ENCODE data around the gene ANKLE1.
"Not testable (repeated sequence)": the region's sequence is repeated elsewhere in the genome, so short reads cannot be mapped to it uniquely, and the experiment has no call there.

The ANKLE1 gene

DNA sequence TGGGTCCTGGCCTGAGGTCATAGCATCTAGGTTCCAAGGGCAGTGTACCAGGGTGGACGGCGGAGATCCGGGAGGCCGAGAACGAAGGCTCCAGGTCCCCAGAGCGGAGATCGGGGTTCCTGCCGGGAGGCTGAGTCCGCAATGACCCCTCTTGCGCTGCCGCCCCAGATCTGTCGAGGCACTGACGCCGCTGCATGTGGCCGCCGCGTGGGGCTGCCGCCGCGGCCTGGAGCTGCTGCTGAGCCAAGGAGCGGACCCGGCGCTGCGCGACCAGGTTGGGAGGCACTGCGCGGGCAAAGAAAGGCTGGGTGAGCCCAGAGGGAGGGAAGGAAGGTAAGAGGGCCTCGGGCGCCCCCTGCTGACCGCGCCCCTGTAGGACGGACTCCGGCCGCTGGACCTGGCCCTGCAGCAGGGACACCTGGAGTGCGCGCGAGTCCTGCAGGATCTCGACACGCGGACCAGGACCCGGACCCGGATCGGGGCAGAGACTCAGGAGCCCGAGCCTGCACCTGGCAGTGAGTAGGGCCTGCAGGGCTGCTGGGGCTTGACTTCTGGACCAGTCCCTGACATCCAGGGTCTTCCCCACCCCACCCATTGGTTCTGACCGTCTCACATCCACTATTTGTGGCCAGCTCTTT lies 906 bp downstream of the ANKLE1 start:
- DNase-seq (ENCODE audit: low read depth in 2 of 2), result peak; percentile 65 to 76

DNA sequence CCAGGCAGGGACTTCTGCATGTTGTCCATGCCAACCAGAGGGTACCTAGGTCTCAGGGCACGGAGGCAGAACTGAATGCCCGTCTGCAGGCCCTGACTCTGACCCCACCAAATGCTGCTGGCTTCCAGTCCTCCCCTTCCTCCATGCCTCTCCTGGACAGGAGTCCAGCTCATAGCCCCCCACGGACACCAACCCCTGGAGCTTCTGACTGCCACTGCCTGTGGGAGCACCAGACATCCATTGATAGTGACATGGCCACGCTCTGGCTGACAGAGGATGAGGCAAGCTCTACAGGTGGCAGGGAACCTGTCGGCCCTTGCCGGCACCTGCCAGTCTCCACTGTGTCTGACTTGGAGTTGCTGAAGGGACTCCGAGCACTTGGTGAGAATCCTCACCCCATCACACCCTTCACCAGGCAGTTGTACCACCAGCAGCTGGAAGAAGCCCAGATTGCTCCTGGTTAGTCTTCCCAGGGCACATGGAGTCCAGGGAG lies 1.8 kb downstream of the ANKLE1 start:
- DNase-seq (ENCODE audit: low read depth in 2 of 2), result no peak

DNA sequence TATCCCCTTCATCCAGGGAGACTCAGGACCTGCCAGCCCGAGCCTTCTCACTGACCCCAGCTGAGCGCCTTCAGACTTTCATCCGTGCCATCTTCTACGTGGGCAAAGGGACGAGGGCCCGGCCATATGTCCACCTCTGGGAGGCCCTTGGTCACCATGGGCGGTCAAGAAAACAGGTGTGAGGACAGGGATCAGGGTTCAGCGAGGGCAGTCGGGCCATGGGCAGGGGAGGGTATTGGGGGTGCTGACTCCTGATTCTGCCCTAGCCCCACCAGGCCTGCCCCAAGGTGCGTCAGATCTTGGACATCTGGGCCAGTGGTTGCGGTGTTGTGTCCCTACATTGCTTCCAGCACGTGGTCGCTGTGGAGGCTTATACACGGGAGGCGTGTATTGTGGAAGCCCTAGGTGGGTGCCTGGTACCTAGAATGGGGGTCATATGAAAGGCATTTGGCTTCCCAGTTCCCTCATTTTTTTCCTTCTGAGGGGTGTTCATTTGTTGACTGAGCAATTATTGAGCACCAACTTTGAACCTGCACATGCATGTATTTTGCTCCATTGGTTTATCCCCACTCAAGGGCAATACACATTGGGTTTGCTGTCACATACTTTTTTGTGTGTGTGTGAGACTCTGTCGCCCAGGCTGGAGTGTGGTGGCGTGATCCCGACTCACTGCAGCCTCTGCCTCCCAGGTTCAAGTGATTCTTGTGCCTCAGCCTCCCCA lies 3.9 kb downstream of the ANKLE1 start:
- DNase-seq (ENCODE audit: low read depth in 2 of 2), result no peak

DNA sequence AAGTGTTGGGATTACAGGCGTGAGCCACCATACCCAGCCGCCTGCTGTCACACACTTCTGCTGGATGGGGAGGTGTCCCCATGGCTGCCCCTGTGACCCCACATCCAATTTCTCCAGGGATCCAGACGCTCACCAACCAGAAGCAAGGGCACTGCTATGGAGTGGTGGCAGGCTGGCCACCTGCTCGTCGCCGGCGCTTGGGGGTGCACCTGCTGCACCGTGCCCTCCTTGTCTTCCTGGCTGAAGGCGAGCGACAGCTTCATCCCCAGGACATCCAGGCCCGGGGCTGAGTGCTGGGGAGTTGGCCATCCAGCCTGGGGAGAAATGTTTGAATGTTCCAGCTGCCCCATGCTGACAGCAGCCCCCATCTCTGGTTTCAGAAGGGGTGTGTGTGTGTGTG lies 4.6 kb downstream of the ANKLE1 start:
- no peak for DNase-seq (ENCODE audit: low read depth in 2 of 2)

DNA sequence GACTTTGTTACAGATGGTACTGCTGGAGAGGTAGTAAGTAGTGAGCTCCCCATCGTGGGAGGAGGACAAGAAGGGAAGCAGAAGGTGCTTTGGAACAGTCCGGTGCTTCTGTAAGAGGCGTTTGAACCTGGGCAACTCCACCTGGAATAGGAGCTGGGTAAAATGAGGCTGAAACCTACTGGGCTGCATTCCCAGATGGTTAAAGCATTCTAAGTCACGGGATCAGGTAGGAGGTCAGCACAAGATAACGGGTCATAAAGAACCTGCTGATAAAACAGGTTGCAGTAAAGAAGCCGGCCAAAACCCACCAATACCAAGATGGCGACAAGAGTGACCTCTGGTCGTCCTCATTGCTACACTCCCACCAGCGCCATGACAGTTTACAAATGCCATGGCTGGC lies 5.1 kb downstream of the ANKLE1 start:
- no peak for DNase-seq (ENCODE audit: low read depth in 2 of 2)

DNA sequence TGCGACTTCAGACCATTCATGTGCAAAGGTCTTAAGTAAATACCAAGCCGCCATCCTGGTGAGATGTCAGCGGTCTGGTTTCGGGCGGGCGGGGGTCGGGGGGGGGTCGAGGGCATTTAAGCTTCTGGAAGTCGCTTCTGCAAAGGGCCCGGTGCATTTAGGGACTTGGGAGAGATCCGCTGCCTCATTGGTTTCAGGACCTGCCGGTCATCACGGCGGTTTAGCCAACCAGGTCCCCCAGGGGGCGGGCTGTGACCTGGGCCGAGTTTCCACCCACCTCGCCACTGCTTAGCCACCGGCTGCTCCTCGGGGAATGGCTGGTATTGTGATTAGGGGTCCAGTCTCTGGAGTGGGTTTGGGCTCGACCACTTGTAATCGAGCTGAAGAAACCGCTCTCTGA lies 7.8 kb downstream of the ANKLE1 start:
- DNase-seq (ENCODE audit: low read depth in 2 of 2), result no peak

DNA sequence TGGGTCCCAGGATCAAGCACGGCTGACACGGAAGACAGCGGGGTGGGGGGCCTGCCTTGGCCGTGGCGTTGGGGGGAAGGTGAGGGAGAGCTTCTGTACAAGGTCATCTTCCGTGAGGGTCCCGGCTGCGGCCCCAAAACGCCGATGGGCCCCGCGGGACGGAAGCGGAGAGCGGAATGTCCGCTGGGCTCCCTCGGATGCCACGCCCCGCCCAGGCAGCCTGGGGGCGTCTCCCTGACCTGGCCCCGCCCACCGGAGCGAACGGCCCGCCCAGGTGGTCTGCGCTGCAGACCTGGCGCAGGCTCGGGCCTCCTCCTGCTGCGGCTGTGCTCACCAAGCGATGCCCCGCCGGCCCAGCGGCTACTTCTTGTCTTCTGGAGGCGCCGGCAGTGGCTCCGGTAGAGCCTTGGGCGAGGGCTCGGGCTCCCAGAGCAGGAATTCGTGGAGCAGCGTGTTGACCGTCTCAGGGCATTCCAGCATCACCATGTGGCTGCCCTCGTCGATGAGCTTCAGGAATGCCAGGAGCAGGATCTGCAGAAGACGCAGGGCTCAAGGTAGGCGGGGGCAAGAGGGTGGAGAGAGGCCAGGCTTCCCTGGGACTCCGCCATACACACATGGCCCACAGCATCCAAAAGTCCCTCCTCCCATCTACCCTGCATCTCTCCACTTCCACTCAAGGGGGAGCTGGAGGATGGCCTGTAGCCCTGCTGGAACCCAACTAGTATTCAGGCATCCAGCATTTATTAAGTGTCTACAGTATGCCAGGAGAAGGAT lies 10.8 kb downstream of the ANKLE1 start:
- DNase-seq (ENCODE audit: low read depth in 2 of 2), result peak; percentile 77

DNA sequence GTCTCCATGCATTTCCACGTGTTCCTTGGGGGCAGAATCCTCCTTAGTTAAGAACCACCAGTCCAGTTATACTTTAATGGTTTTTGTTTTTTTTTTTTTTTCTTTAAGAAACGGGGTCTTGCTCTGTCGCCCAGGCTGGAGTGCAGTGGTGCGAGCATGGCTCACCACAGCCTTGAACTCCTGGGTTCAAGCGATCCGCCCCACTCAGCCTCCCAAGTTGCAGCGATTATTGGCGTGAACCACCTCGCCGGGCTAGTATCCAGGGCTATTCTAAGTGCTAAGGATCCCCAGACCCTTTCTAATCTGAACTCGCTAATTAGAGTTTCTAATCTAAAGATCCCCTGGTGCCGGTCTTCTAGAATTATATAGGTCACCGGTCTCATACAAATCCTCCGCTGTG lies 11.9 kb downstream of the ANKLE1 start:
- no peak for DNase-seq (ENCODE audit: low read depth in 2 of 2)

DNA sequence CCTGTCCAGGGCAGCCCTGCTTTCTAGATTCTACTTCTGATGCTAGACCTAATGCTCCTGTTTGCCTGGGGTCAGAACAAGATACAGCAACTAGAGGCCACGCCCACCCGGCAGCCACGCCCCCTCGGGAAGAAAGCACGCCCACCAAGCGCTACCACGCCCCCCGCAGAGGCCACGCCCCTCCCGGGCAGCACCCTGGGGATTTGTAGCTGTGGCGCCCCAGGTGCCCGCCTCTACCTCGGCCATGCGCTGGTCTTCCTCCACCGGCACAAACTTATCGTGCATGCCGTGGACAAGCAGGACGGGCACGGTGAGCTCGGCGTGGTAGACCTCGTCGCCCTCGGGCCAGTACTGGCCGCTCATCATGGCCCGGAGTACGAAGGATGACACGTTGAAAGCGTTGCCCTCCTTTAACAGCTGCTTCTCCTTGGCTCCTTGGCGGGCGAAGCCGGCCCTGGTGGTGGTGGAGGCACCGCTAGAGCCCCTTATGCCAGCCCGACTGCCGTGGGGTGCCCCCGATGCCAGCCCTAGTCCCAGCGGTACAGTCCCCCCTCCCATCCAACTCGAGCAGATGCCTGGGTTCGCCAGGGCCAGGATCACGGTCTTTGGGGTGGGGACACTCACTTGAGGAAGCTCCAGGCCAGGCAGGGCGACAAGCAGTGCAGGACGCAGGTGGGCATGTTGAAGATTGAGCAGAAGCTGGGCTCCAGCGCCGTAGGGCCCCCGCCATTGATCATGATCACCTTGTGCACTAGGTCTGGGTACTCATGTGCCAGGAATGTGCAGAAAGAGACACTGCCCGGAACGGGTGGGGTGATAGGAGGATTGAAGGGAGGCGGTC lies 12.6 kb downstream of the ANKLE1 start:
- peak in 1 of 2 donors; percentile 42 for DNase-seq (ENCODE audit: low read depth in 2 of 2)

DNA sequence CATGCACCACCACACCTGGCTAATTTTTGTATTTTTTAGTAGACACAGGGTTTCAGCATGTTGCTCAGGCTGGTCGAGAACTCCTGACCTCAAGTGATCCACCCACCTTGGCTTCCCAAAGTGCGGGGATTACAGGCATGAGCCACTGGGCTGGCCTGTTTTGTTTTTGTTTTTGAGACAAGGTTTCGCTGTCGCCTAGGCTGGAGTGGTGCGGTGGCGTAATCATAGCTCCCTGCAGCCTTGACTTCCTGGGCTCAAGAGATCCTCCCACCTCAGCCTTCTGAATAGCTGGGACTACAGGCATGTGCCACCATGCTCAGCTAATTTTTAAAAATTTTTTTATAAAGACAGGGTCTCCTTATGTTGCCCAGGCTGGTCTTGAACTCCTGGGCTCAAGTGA lies 13.8 kb downstream of the ANKLE1 start:
- not testable (repeated sequence) for DNase-seq (ENCODE audit: low read depth in 2 of 2)

DNA sequence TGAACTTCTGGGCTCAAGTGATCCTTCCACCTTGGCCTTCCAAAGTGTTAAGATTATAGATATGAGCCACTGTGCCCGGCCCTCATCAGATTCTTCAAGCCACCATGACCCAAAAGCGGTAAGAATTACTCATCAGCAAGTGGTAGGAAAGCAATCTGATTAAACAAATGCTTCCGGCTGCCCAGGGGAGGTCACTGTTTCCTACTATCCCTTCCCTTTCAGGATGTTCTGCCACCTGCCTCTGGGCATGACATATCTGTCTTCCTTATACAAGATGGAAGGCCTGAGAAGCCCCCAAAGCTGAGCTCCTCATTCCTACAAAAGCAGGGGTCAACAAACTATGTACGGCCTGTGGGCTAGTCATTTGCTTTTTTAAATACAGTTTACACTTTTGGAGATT lies 14.6 kb downstream of the ANKLE1 start:
- DNase-seq (ENCODE audit: low read depth in 2 of 2), result no peak

DNA sequence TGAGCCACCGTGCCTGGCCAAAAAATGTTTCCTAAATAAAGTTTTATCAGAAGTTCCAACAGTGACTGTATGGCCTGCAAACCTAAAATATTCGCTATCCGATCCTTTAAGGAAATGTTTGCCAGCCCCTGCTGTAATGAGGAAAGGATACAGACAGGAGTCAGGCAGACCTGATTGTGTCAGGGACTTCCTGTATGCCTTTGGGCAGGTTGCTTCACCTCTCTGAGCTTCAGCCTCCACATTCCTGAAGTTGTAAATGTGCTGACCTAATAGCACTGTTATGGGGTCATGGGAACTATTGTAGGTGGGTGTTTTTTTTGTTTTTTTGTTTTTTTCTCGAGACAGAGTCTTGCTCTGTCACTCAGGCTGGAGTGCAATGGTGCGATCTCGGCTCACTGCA lies 15.3 kb downstream of the ANKLE1 start:
- no peak for DNase-seq (ENCODE audit: low read depth in 2 of 2)

DNA sequence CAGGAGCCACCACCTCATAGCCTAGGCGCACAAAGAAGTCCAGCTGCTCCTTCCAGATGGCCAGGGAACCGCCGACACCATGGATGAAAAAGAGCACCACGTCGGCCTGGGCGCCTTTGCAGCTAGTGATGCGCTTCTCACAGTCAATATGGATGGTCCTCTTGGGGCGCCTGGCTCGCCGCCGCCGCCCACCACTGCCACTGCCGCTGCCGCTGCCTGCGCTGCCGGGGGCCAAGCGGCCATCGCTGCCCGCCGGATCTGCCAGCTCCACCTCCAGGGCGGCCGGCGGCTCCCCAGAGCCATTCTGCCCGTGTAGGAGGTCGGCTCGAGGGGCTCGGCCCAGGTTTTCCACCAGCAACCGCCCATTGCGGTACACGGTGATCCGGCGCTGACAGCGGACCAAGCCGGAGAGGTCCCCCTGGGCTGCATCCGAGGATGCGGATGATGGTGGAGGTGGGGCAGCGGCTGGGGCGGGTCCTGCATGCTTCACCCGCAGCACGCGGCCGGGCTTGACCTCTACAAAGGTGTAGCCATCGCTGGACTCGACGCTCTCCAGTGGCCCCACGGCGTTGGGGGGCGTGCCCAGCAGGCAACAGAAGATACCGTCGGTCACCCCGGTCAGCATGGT lies 19.4 kb downstream of the ANKLE1 start:
- DNase-seq (ENCODE audit: low read depth in 2 of 2), result no peak

DNA sequence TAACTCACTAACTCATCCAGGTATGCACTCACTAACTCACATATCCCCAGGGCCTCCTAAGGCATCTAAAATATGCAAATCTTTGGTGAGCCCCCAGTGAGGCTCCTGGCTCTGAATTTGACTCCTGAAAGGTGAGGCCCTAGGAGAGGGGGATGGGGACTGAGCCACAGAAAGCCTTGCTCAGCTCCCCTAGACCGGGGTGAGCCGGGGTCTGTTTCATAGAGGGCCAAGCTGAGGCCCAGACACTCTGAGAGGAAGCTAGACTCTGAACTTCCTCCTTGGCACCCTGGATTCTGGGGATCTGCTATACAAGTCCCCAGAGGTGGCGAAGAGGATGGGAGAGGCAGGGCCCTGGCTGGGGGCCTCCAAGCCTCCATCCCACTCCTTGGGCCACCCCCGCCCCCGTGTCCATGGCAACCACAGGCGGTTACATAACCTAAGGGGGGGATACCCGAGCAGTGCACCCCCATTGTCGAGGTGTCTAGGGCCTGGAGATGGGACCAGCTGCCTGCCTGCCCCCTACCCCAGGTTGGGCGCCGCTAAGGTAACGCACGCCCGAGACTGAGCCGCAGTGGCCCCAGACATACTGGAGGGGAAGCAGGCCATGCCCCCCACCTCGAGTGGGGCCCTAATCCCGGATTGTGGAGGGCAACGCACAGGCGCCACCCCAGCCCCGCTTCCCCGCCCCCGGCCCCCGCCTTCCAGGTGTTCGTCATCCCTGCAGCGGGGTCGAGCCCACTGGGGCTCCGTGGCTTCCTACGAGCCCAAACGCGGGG lies 20.9 kb downstream of the ANKLE1 start:
- no peak for DNase-seq (ENCODE audit: low read depth in 2 of 2)

DNA sequence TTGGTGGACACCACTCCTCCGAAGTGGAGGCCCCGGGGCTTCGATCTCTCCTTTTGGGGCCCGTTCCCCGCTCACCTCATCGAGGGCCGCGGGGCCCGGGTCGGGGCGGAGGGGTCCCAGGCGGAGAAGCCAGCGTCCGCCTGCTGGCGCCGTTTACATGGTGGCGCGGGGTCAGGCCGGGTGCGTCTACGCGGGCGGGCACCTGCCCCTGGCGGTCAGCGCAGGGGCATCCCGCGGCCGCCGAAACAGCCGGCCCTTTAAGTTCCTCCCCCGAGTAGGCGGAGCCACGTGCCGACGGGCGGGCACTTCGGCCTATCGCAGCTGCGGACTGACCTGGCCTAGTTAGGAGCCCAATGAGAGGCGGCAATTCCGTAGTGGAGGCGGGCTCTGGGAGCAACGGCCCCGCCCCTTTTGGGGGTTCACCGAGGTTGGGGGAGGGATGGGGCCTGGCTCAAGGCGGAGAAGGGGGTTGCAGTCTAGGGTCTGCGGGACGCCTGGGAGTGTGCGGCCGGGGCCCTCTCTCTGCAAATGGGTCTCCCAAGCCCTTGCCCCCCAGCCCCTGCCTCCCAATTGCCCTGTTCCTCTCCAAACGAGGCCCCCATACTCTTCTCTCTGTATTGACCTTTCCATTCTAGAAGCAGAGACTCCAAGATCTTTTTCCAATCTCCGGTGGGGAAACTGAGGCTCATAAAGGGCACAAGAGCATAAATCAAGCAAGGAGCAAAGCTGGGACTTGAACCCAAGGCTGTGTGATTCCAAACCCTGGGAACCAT lies 21.7 kb downstream of the ANKLE1 start, which contains the start of gene ABHD8:
ABHD8 (minus strand) TSS at position 259 of the 773 bp plus-strand sequence. CDS start 1,809 bp downstream, outside the sequence.
- peak; percentile 88 to 92 for DNase-seq (ENCODE audit: low read depth in 2 of 2)

DNA sequence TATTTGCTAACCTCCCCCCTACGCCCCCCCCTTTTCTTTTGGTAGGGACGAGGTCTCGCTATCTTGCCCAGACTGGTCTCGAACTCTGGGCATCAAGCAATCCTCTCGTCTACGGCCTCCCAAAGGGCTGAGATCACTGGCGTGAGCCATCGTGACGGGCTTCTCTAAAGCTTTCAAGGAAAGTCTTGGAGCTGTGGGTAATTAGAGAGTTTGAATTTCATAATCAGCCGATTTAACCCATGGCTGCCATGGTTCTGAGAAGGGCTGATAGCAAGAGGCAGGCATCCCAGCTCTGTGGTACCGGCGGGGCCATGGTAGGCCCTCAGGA lies 22.2 kb downstream of the ANKLE1 start:
- DNase-seq (ENCODE audit: low read depth in 2 of 2), result no peak

DNA sequence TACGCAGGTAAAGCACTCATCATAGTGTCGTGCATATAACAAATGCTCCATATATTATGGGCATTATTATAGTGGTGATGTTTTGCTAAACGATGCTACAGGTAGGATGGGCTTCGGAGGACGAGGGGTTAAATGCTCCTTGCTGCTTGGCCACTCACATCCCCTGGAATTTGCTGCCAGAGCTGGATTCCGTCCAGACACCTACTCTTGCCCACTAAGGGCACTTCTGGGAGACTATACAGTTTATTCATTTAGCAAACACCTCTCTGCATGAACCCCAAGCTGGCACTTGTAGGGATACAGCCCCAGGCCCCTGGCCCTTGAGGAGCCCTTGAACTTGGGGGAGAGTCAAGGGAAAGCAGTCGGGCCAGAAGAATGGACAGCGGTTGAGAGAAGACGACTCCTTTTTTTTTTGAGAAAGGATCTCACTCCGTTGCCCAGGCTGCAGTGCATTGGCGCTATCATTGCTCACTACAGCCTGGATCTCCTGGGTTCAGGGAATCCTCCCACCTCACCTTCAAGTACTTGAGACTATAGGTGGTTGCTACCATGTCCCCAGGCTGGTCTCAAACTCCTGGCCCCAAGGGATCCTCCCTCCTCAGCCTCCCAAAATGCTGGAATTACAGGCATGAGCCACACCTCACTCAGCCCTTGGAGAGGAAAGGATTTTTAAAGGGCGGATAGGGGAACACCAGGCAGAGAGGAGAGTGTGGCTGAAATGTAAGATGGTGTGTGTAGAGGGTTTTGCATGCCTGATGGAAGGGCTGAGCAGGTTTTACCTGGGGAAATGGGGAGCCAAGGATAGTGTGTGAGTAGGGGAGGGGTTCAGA lies 22.9 kb downstream of the ANKLE1 start:
- DNase-seq (ENCODE audit: low read depth in 2 of 2), result no peak

DNA sequence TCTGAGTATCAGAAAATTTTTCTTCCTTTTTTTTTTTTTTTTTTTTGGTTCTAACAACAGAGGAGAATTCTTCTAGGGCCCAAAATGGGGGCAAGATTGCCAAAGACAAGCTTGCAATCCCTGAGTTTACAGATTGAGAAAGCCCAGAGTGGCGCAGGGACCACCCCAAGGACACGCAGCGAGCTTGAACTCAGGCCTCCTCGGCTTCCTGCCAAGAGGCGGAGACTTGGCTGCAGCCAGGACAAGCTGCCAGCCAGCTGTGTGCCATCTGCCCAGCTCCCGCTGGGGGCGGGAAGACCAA lies 23.5 kb downstream of the ANKLE1 start:
- DNase-seq (ENCODE audit: low read depth in 2 of 2), result no peak

All from activated CD4-positive, alpha-beta T cell treated with anti-CD3 and anti-CD28 coated beads for 24 hours (primary cell).